DOHH2 (cell line): ENCODE results near the gene RBFOX1.

Experiments
- H3F3A ChIP-seq: fragments of 200-600 bp; sonication (generic), shearing (Covaris generic); 2 replicates; pipeline ENCODE4 v1.6.0; 2016; ENCODE audit warnings: antibody characterized with exemption, mild to moderate bottlenecking; ENCODE audit not compliant: control insufficient read depth, insufficient read depth
- H3K27ac ChIP-seq: fragments of 200-600 bp; sonication (generic); 2 replicates; pipeline ENCODE4 v1.5.1; 2014; ENCODE audit warnings: low read depth, mild to moderate bottlenecking, low read length, moderate library complexity
- H3K27me3 ChIP-seq: fragments of 200-600 bp; sonication (generic); 2 replicates; pipeline ENCODE4 v1.6.1; 2014; ENCODE audit warnings: mild to moderate bottlenecking, low read length, mixed read lengths; ENCODE audit not compliant: control insufficient read depth
- H3K36me3 ChIP-seq: fragments of 200-600 bp; sonication (generic); 2 replicates; pipeline ENCODE4 v1.6.1; 2014; ENCODE audit warnings: mild to moderate bottlenecking, low read length, moderate library complexity, mixed read lengths; ENCODE audit not compliant: control insufficient read depth
- H3K4me1 ChIP-seq: fragments of 200-600 bp; sonication (generic); 2 replicates; pipeline ENCODE4 v1.6.1; 2014; ENCODE audit warnings: mild to moderate bottlenecking, low read length, mixed read lengths; ENCODE audit not compliant: control insufficient read depth
- H3K4me2 ChIP-seq: fragments of 200-600 bp; sonication (generic); 2 replicates; pipeline ENCODE4 v1.6.0; 2014; ENCODE audit warnings: mild to moderate bottlenecking, low read length, moderate library complexity
- H3K4me3 ChIP-seq: fragments of 200-600 bp; sonication (generic); 2 replicates; pipeline ENCODE4 v1.5.1; 2014; ENCODE audit warnings: mild to moderate bottlenecking, low read length, mixed read lengths
- H3K79me2 ChIP-seq: fragments of 200-600 bp; sonication (generic); 2 replicates; pipeline ENCODE4 v1.6.1; 2014; ENCODE audit warnings: mild to moderate bottlenecking, low read length, mixed read lengths; ENCODE audit not compliant: control insufficient read depth
- H3K9me2 ChIP-seq: fragments of 200-600 bp; sonication (generic); replicated peaks from 2 replicates; pipeline ENCODE4 v1.6.1; 2014; ENCODE audit warnings: mild to moderate bottlenecking, low read length, mixed read lengths; ENCODE audit not compliant: control insufficient read depth
- H3K9me3 ChIP-seq: fragments of 200-600 bp; sonication (generic); 2 replicates; pipeline ENCODE4 v1.6.1; 2014; ENCODE audit warnings: antibody characterized with exemption, low read length, mixed read lengths; ENCODE audit not compliant: control insufficient read depth, insufficient read depth
- H4K20me1 ChIP-seq: fragments of 200-600 bp; sonication (generic); 2 replicates; pipeline ENCODE4 v1.6.0; 2014; ENCODE audit warnings: low read depth, mild to moderate bottlenecking, antibody characterized with exemption, low read length, moderate library complexity; ENCODE audit not compliant: control insufficient read depth, insufficient read depth
- CTCF ChIP-seq: fragments of 200-600 bp; sonication (generic); IDR thresholded peaks from one replicate; pipeline ENCODE4 v1.5.1; 2014; ENCODE audit warnings: antibody characterized with exemption, mild to moderate bottlenecking, low read depth, low read length; ENCODE audit not compliant: poor library complexity, severe bottlenecking
- EZH2phosphoT487 ChIP-seq: fragments of 200-600 bp; sonication (generic); IDR thresholded peaks from 2 replicates; pipeline ENCODE4 v1.6.1; 2017; ENCODE audit warnings: borderline replicate concordance, mild to moderate bottlenecking, antibody characterized with exemption, low read length, moderate library complexity, mixed read lengths

The RBFOX1 gene

DNA sequence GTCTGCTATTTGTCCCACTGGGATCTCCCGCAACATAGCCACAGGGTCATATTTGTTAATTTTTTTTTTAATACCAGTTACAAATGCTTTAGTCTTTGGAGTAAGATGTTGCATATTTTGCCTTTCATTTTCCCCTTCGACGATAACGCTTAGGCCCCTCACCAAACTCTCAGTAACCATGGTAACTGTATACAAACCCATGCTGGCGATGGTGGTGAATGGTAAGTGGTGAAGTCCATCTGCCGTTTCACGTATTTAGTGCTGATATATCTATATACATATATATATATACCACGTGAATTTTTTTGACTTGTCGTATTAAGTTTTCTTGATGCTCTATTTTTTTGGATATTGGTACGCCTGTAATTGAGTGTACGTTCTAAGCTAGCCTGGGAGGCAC lies 263.7 kb downstream of the RBFOX1 start:
- no peaks in the 10 kb centered on the region for H3K79me2 ChIP-seq
- no peak for TF ChIP-seq EZH2phosphoT487
- TF ChIP-seq CTCF, result no peak
- H3K9me3 ChIP-seq, result no peaks in the 10 kb centered on the region
- no peaks in the 10 kb centered on the region for H3K4me1 ChIP-seq
- no peaks in the 10 kb centered on the region for H3K36me3 ChIP-seq
- no peaks in the 10 kb centered on the region for H3K27me3 ChIP-seq
- H3F3A ChIP-seq, result no peaks in the 10 kb centered on the region
- H3K27ac ChIP-seq, result no peak overlapping the region
- no peak overlapping the region for H3K4me2 ChIP-seq
- H4K20me1 ChIP-seq, result no peaks in the 10 kb centered on the region
- no peak overlapping the region for H3K4me3 ChIP-seq
- no peaks in the 10 kb centered on the region for H3K9me2 ChIP-seq

GRCh38 chr16:7597677-7598076 lies 265.0 kb downstream of the RBFOX1 start:
- TF ChIP-seq EZH2phosphoT487 (no peak), CTCF (no peak)
- Histone ChIP-seq H3K79me2 (no peaks in the 10 kb centered on the region), H3K9me2 (no peaks in the 10 kb centered on the region)

DNA sequence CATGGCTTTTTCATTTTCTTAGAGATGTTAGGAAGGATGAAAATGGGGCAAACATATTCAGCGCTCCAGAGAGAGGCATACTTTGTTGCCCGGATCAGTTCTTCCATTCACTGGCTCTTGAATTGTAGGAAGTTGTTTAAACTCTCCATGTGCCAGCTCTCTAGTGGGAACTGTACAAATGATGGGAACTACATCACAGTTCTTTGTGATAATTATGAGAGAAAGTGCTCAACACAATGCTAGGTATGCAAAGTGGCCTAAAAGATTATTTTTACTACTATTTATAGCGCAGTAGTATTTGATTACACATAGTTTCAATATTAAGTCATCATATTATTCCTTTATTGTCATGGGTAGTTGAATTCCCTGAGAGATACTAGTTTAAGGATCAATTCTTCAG lies 268.5 kb downstream of the RBFOX1 start:
- no peaks in the 10 kb centered on the region for H3K79me2 ChIP-seq
- H3K4me2 ChIP-seq, result no peak overlapping the region
- H3K4me3 ChIP-seq, result no peak overlapping the region
- no peaks in the 10 kb centered on the region for H3K9me2 ChIP-seq
- no peaks in the 10 kb centered on the region for H3K27me3 ChIP-seq
- no peak overlapping the region for H3K27ac ChIP-seq
- no peak for TF ChIP-seq CTCF
- TF ChIP-seq EZH2phosphoT487, result no peak
- no peaks in the 10 kb centered on the region for H3K4me1 ChIP-seq
- H3F3A ChIP-seq, result no peaks in the 10 kb centered on the region
- no peaks in the 10 kb centered on the region for H3K36me3 ChIP-seq
- H4K20me1 ChIP-seq, result no peaks in the 10 kb centered on the region
- H3K9me3 ChIP-seq, result no peaks in the 10 kb centered on the region

More at GRCh38 chr16:7597677-7598076, 265.0 kb downstream of the RBFOX1 start:
- Histone ChIP-seq H3F3A (no peaks in the 10 kb centered on the region), H3K4me3 (no peak overlapping the region), H3K27ac (no peak overlapping the region), H4K20me1 (no peaks in the 10 kb centered on the region), H3K4me1 (no peaks in the 10 kb centered on the region), H3K4me2 (no peak overlapping the region), H3K36me3 (no peaks in the 10 kb centered on the region), H3K9me3 (no peaks in the 10 kb centered on the region), H3K27me3 (no peaks in the 10 kb centered on the region)
